WTC11 (cell line): ENCODE data around the gene PKHD1. TPM values are rescaled to one million over a fixed set of nuclear protein-coding genes. Genes with fewer than 3 reads are reported as not detected.

ENCODE experiments used
- ATAC-seq: fragments of 200-7000 bp; cut with Tn5 transposase; 2 replicates; pipeline ENCODE4 v1.10.0; 2021; ENCODE audit warnings: mild to moderate bottlenecking, moderate library complexity
- CTCF ChIA-PET: fragments of 300-600 bp; sonication (Branson Sonifier 250); formaldehyde crosslinking; loops from one replicate; lab custom pipeline; 2021; ENCODE audit warnings: antibody characterized with exemption; lab: Charles Lee
- POLR2A ChIA-PET: fragments of 350-600 bp; sonication (Branson Sonifier 250); formaldehyde crosslinking; loops from one replicate; lab custom pipeline; 2021; ENCODE audit warnings: antibody characterized with exemption; lab: Charles Lee
- DNase-seq: peaks from one replicate; pipeline ENCODE4 v3.0.0; 2021; ENCODE audit warnings: low spot score
- H3K27ac Mint-ChIP-seq: 2 replicates; pipeline ENCODE4 v1.8.0; 2021; ENCODE audit warnings: mixed read lengths
- H3K27me3 Mint-ChIP-seq: 2 replicates; pipeline ENCODE4 v1.8.0; 2021; ENCODE audit warnings: low read depth, mild to moderate bottlenecking, moderate library complexity, mixed read lengths
- H3K36me3 Mint-ChIP-seq: 2 replicates; pipeline ENCODE4 v1.8.0; 2021; ENCODE audit warnings: mixed read lengths
- H3K4me1 Mint-ChIP-seq: 2 replicates; pipeline ENCODE4 v1.8.0; 2022; ENCODE audit warnings: mixed read lengths
- H3K4me3 Mint-ChIP-seq: 2 replicates; pipeline ENCODE4 v1.8.0; 2021; ENCODE audit warnings: mild to moderate bottlenecking, moderate library complexity, mixed read lengths
- H3K9me3 Mint-ChIP-seq: 2 replicates; pipeline ENCODE4 v1.8.0; 2021; ENCODE audit warnings: mixed read lengths
- AFF4 ChIP-seq: sonication (generic); formaldehyde crosslinking; IDR thresholded peaks from 2 replicates; pipeline ENCODE4 v1.8.1; 2023; ENCODE audit warnings: mild to moderate bottlenecking, missing genetic modification reagents, borderline replicate concordance
- CREM ChIP-seq: sonication (generic); formaldehyde crosslinking; IDR thresholded peaks from 2 replicates; pipeline ENCODE4 v1.8.1; 2022; ENCODE audit warnings: mild to moderate bottlenecking, missing genetic modification reagents, moderate library complexity
- CTCF ChIP-seq: fragments of 200-600 bp; IDR thresholded peaks from 2 replicates; pipeline ENCODE4 v1.8.0; 2022; ENCODE audit warnings: antibody characterized with exemption
- EMX1 ChIP-seq: fragments of 250-450 bp; sonication (Bioruptor Pico); IDR thresholded peaks from 2 replicates; pipeline ENCODE4 v1.8.0; 2021; ENCODE audit warnings: mild to moderate bottlenecking
- FOXJ3 ChIP-seq: sonication (generic); formaldehyde crosslinking; IDR thresholded peaks from 2 replicates; pipeline ENCODE4 v1.9.0; 2021; ENCODE audit warnings: missing genetic modification reagents, mild to moderate bottlenecking, borderline replicate concordance
- GRHL2 ChIP-seq: fragments of 250-450 bp; sonication (Bioruptor Pico); IDR thresholded peaks from 2 replicates; pipeline ENCODE4 v1.8.0; 2022; ENCODE audit warnings: mild to moderate bottlenecking, moderate library complexity; ENCODE audit not compliant: insufficient replicate concordance, severe bottlenecking
- MAX ChIP-seq: sonication (generic); formaldehyde crosslinking; IDR thresholded peaks from 2 replicates; pipeline ENCODE4 v1.8.0; 2022; ENCODE audit warnings: mild to moderate bottlenecking, missing genetic modification reagents
- MLX ChIP-seq: sonication (generic); formaldehyde crosslinking; IDR thresholded peaks from 2 replicates; pipeline ENCODE4 v1.8.1; 2023; ENCODE audit warnings: mild to moderate bottlenecking, missing genetic modification reagents, moderate library complexity
- MYBL2 ChIP-seq: sonication (generic); formaldehyde crosslinking; IDR thresholded peaks from 2 replicates; pipeline ENCODE4 v1.8.1; 2023; ENCODE audit warnings: mild to moderate bottlenecking, moderate library complexity, missing genetic modification reagents
- NR2C2 ChIP-seq: sonication (generic); formaldehyde crosslinking; IDR thresholded peaks from 2 replicates; pipeline ENCODE4 v1.8.0; 2022; ENCODE audit warnings: mild to moderate bottlenecking, missing genetic modification reagents
- NR3C1 ChIP-seq: sonication (generic); formaldehyde crosslinking; conservative IDR thresholded peaks from 2 replicates; pipeline ENCODE4 v1.8.1; 2023; ENCODE audit warnings: low read depth, mild to moderate bottlenecking, missing genetic modification reagents
- SMAD4 ChIP-seq: sonication (generic); formaldehyde crosslinking; IDR thresholded peaks from 2 replicates; pipeline ENCODE4 v1.8.0; 2022; ENCODE audit warnings: mild to moderate bottlenecking, missing genetic modification reagents
- TEAD4 ChIP-seq: sonication (generic); formaldehyde crosslinking; IDR thresholded peaks from 2 replicates; pipeline ENCODE4 v1.8.0; 2022; ENCODE audit warnings: mild to moderate bottlenecking, missing genetic modification reagents
- ZMAT4 ChIP-seq: fragments of 250-450 bp; sonication (Bioruptor Pico); IDR thresholded peaks from 2 replicates; pipeline ENCODE4 v1.9.0; 2021; ENCODE audit warnings: mild to moderate bottlenecking
- ZNF263 ChIP-seq: sonication (generic); formaldehyde crosslinking; IDR thresholded peaks from 2 replicates; pipeline ENCODE4 v1.8.1; 2022; ENCODE audit warnings: low read depth, mild to moderate bottlenecking, moderate library complexity, missing genetic modification reagents
- ZNF416 ChIP-seq: fragments of 250-450 bp; sonication (Bioruptor Pico); IDR thresholded peaks from 2 replicates; pipeline ENCODE4 v1.9.0; 2021; ENCODE audit warnings: mild to moderate bottlenecking, inconsistent platforms
- ZNF423 ChIP-seq: fragments of 250-450 bp; sonication (Bioruptor Pico); IDR thresholded peaks from 2 replicates; pipeline ENCODE4 v2.1.2; 2022; ENCODE audit warnings: mild to moderate bottlenecking, moderate library complexity
- ZSCAN18 ChIP-seq: fragments of 250-450 bp; sonication (Bioruptor Pico); IDR thresholded peaks from 2 replicates; pipeline ENCODE4 v2.1.2; 2022; ENCODE audit warnings: mild to moderate bottlenecking, moderate library complexity
- total RNA-seq: library from RNA; stranded (reverse); gene quantifications from 3 replicates; pipeline ENCODE4 v1.2.3, GENCODE V29; 2021

PKHD1 gene
- total RNA-seq, 1 experiment from 2014 or later = 0.15 TPM

- H3K27ac Mint-ChIP-seq = no peak overlapping the region
- H3K4me3 Mint-ChIP-seq = no peak overlapping the region
- H3K27me3 Mint-ChIP-seq = no peaks in the 10 kb centered on the region
- ChIA-PET POLR2A (no interaction called here), CTCF (interaction anchor here (0.8 to 3.0 kb wide), 17 partner anchors 8 to 403 kb away, joined by 3 to 17 read pairs (median 4); no protein-coding TSS in a partner anchor)
- DNase-seq (peak; percentile 78), ATAC-seq (peak; percentile 93)
- 0 out of 2 replicates have a peak, but pooled peaks cover 3% of the 10 kb centered on the region for H3K9me3 Mint-ChIP-seq
- no peaks in the 10 kb centered on the region for H3K36me3 Mint-ChIP-seq
- TF ChIP-seq ZNF263 (no peak), CTCF (peak; percentile 70)
- no peaks in the 10 kb centered on the region for H3K4me1 Mint-ChIP-seq
Observed at GRCh38 chr6:51753635-51754034, 333.8 kb downstream of the PKHD1 start.

- Mint-ChIP-seq H3K36me3 (no peaks in the 10 kb centered on the region), H3K27ac (no peak overlapping the region), H3K4me3 (no peak overlapping the region), H3K27me3 (no peaks in the 10 kb centered on the region), H3K4me1 (peaks cover 16% of the 10 kb centered on the region), H3K9me3 (no peaks in the 10 kb centered on the region)
- ChIA-PET POLR2A (no interaction called here), CTCF (interaction anchor here (1.3 to 2.6 kb wide), 2 partner anchors 9 to 174 kb away, joined by 4 to 17 read pairs; no protein-coding TSS in a partner anchor)
- DNase-seq (no peak), ATAC-seq (no peak; the same call in 1 of the 2 replicates)
- TF ChIP-seq GRHL2 = no peak
Observed at GRCh38 chr6:51743999-51744398, 343.4 kb downstream of the PKHD1 start.

GRCh38 chr6:51740658-51741057, 346.8 kb downstream of the PKHD1 start:
- Mint-ChIP-seq H3K27me3 (no peaks in the 10 kb centered on the region), H3K4me1 (peaks cover 19% of the 10 kb centered on the region), H3K9me3 (no peaks in the 10 kb centered on the region), H3K27ac (no peak overlapping the region), H3K4me3 (no peak overlapping the region), H3K36me3 (no peaks in the 10 kb centered on the region)
- DNase-seq = no peak
- TF ChIP-seq ZMAT4 (CRISPR knock-in tag) (no peak), MYBL2 (CRISPR knock-in tag) (no peak), ZNF423 (CRISPR knock-in tag) (no peak), EMX1 (CRISPR knock-in tag) (no peak)
- ChIA-PET POLR2A (no interaction called here), CTCF (no interaction called here)
- ATAC-seq = no peak

- CTCF ChIA-PET = no interaction called here
- DNase-seq (peak; percentile 16), ATAC-seq (peak; percentile 74)
- Mint-ChIP-seq H3K27ac (no peak overlapping the region), H3K27me3 (no peaks in the 10 kb centered on the region), H3K4me1 (peaks cover 12% of the 10 kb centered on the region), H3K9me3 (no peaks in the 10 kb centered on the region), H3K36me3 (no peaks in the 10 kb centered on the region), H3K4me3 (no peak overlapping the region)
- POLR2A ChIA-PET = no interaction called here
- TF ChIP-seq AFF4 (no peak), ZSCAN18 (no peak), FOXJ3 (no peak), CTCF (no peak), SMAD4 (CRISPR knock-in tag) (no peak), NR3C1 (CRISPR knock-in tag) (no peak), ZNF416 (no peak), MAX (CRISPR knock-in tag) (no peak), CREM (CRISPR knock-in tag) (no peak), TEAD4 (no peak), MLX (CRISPR knock-in tag) (no peak), NR2C2 (CRISPR knock-in tag) (no peak)
Observed at GRCh38 chr6:51738614-51739013, 348.8 kb downstream of the PKHD1 start.
